CD4-positive, alpha-beta T cell treated with Interleukin-21 for 1 hour (primary cell): ENCODE results near the gene MICALL2.

Source experiments
- DNase-seq: peaks from one replicate; pipeline ENCODE4 v3.0.0-alpha.2; 2020

The MICALL2 gene

GRCh38 chr7:1411414-1411813 lies 47.9 kb downstream of the MICALL2 start:
- no peak for DNase-seq

- no peak for DNase-seq
These were observed 48.3 kb downstream of the MICALL2 start for GRCh38 chr7:1410992-1411391.

- DNase-seq: no peak
These were observed 49.7 kb downstream of the MICALL2 start for GRCh38 chr7:1409555-1409954.

DNA sequence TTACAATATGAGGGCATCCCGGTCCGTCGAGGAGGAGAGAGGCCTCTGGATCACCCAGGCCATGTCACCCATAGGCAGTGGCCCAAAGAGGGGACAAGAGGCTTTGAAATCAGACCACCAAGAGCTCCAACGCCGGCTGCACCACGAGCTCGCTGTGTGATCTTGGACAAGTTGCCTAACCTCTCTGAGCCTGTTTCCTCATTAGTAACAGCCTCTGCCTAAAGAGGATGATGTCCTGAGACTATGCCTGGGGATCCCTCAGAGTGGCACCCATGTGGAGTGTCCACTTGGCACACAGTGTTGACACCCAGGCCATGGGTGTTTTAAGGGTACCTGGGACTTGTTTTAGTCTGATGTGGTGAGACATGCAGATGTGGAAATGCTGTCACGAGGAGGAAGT lies 50.8 kb downstream of the MICALL2 start:
- DNase-seq: no peak

DNA sequence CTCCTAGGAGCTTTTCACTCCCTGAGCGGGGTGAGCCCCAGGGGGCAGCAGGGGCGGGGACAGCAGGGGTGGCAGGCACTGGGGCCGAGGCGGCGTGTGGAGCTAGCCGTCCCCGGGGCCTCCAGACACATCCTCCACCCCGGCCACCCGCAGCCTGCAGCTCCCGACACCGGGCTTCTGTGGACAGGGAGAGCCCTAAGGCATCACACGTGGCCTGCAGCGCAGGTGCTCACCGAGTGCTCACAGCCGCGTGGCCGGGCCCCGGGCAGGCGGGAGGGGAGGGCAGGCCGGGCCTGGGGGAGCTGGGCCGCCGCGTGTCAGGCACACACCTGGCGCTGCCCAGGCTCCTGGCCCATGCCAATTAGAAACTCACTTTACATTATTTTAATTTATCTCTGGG lies 51.4 kb downstream of the MICALL2 start:
- DNase-seq: no peak

DNA sequence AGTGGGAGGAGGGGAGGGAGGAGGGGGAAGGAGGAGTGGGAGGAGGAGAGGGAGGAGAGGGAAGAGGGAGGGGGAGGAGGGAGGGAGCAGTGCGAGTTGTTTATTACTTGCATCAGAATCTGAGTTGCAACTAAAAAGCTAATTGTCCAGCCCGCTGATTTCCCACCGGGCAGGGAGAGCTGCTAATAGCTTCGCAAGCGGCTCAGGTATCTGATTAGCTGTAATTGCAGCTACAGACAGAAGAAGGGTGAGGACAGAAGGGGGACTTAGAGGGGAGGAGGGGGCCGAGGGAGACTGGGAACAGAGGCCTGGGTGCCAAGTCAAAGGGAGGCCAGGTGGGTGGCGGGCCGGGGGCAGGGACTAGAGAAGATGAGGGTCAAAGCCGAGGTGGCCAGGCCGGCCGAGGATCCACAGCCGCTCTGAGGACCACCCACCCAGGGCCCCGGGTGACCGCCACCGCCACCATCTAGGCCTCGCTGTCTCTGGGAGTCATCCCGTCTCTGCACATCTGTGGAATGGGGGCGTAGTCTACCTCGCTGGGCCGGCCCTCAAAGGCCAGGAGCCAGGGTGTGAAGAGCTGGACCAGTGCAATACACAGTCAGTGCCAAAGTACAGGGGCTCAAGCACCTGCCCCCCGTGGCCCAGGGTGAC lies 54.2 kb downstream of the MICALL2 start:
- no peak for DNase-seq

- no peak for DNase-seq
These were observed 54.8 kb downstream of the MICALL2 start for GRCh38 chr7:1404460-1404809.

DNA sequence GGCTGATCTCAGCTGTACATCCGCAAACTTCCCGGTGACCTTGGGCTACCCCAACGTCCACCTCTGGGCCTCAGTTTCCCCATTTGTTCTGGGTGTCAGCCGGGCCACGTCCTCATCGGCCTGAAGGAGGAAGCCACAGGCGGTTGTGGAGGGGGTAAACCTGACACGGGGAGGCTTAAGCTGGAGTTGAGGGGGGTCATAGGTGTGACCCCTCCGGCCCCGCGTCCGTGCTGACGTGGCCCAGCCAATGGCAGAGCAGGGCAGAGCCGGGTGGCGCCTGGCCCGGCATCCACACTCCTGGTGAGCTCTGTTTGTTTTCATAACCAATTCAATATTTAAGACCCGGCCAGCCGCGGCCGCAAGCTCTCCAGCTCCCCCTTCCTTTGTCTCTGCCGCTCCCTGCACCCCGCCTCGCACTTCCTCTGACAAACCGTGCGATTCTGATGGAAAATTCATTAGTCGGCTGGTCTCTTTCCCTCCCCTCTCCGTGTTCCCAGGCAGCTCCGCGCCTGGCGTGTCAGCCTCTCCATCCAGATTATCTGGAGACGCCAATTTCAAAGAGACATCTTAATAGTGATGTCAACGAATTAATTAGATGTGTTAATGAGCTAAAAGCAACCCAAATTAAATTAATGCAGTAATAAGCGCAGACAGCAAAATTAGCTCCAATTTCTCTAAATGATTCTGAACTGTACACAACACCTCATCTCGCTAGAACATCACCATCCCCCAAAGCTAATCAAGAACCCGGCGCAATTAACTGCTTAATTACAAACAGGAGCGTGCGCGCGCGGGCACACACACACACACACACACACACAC lies 55.4 kb downstream of the MICALL2 start:
- DNase-seq: no peak

DNA sequence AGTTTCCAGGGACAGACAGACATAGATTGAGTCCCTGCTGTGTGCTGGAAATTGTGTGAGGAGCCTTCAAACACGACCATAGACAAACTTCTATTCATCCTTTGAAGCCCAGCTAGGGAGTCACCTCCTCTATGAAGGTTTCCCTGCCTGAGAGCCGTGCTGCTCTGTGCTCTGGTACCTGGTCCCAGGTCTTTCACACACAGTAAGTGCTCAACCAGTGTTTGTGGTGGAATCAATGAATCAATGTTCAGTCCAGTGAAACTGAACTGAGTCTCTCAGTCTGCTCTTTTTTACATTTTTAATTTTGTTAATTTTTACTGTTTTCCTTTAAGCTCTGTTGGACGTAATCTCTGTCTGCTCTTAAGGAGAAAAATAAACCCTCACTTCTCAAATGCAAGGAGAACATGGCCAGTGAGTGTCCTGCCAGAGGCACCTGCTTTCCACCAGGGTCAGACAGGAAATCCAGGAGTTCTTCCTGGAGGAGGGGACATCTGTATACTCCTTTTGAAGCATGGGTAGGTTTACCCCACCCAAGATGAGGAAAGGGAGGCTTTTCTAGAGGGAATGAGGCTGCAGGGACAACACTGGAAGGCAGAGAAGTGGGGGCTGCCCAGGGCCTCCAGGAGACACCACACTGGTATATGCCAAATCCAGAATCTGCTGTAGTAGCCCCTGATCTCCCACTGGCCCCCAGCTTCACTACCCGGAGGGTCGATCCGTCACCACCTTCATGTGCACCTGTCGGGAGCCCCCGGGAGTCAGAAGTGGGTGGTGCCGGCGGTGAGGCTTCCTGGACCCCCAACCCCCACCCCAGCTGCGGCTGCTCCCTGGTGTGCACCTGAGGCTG lies 56.3 kb downstream of the MICALL2 start:
- DNase-seq: no peak

GRCh38 chr7:1402110-1402790 lies 57.0 kb downstream of the MICALL2 start:
- no peak for DNase-seq

- no peak for DNase-seq
These were observed 58.3 kb downstream of the MICALL2 start for GRCh38 chr7:1401011-1401410.

- no peak for DNase-seq
These were observed 58.9 kb downstream of the MICALL2 start for GRCh38 chr7:1400371-1400770.

- DNase-seq: no peak
These were observed 61.6 kb downstream of the MICALL2 start for GRCh38 chr7:1397491-1398327.

DNA sequence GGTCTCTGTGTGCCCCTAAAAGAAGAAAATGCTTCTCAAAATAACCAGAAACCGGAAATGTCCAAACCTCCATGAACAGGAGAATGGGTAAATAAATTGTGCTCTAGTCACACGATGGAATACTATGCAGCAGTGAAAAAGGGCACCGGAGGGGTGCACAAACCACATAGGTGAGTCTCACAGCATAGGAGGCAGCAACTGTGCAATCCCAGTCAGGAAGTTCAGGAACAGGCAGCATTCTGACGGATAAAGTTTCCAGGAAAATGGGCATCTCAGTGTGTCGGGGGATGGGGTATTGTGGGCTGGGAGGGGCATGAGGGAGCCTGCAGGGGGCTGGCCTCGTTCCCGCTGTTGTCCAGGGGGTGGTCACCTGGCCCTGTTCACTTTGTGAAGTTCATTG lies 63.1 kb downstream of the MICALL2 start:
- no peak for DNase-seq

DNA sequence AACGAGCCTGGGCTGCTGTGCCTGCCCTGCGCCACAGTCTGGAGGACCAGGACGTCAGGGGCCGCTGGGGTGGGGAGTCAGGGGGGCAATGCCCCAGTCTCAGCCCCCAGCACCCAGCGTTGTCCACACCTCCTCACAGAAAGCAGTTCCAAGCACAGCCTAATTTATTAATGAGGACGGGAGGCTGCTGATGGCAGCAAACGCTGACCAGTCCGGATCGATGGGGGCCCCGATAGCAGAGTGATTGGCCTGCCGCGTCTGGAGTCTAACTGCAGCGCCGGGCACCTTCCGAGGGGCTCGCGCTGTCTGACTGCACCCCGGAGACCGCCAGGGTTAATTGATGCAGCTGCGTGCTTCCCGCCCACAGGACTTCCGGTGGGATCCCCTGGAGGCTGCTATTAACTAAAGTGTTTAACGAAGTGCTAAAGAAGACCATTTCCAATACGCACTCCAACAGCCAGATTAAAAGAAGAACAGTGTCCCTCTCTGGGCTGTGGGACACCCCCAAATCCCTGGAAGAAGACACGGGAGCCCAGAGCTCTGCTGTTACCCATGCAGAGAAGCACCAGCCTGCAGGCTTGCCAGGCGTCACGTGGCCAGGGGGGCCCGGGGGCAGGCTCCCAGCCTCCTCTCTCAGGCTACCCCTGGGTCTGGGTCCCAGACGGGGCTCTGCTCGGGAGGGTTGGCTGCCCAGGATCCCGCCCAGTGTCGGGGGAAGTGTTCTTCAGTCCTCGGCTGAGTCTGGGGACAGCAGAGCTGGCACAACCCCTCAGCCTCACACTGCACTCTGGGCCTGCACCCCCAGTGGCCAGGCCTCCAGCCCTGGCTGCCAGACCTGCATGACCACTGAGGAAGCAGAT lies 63.8 kb downstream of the MICALL2 start:
- DNase-seq: no peak

GRCh38 chr7:1394371-1394770 lies 64.9 kb downstream of the MICALL2 start:
- DNase-seq: no peak

DNA sequence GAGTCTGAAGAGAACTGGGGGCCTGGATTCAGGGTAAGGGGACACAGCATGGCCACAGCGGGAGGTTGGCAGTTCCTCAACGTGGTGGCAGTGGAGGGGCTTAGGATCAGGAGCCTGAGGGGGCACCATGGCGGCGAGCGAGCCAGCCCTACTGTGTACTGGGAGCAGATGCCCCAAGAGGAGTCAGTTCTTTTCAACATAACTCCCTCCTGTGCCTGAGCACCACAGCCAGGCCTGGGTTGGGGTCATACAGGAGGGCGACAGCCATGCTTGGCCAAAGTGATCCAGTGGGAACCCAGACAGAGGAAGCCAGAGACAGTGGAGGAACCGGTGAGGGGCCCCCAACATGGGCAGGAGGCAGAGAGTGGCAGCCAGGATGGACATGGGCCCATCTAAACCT lies 65.8 kb downstream of the MICALL2 start:
- DNase-seq: no peak

DNA sequence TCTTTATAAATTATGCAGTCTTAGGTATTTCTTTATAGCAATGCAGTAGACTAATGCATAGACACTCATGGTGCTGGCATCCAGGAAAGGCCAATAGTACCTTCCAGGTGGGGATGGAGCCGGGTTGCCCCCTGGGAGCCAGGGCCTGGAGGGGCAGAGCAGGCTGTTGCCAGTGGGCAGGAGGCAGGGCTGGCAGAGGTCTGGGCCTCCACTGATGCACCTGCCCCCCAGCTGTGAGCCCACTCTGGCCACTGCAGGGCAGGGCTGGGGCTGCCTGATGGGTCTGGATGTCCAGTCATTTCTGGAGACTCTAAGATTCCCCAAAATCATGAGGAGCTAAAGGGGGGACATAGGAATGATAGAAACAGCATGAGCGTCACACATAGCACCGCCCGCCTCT lies 66.7 kb downstream of the MICALL2 start:
- DNase-seq: no peak

DNA sequence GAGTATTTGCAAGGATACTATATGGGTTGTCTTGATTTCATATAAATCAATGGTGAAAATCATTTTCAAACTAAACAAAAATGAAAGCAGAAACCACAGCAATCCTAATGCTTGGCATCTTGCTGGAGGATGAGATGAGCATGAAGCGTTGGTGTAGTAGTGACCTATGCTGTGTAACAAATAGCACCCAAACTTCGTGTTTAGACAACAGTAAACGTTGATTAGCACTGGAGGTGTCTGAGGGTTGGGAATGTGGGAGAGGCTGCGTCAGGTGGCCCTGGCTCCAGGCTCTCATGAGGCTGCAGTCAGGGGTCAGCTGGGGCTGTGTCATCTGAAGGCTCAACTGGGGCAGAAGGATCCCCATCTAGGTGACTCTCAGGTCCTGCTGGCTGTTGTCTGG lies 67.8 kb downstream of the MICALL2 start:
- DNase-seq: no peak

DNA sequence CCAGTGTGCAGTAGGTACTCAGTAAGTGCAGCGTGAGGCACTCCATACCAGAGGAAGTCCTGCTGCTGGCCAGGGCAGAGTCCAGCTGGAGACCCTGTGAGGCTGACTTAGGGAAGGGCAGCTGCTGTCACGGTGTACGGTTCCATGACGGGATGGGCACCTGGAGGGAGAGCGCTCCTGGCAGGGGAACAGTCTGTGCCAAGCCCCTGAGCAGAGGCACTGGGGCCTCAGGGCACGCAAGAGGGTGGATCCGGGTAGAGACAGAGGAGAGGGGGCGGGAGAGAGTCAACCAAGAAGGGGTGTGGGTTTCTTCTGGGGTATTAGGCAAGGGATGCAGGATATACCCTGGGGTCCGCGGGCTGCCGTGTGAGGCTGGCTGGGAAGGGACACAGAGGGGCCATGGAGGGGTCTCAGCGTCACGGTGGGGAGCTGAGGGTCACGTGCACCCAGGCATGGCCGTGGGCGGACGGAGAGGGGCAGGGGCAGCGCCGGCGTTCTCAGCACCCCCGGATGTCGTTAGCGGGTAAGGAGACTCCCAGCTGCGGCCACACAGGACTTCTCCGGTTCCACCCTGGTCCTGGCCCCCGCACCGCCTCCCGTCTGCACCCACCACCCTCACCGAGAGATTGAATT lies 70.5 kb downstream of the MICALL2 start:
- no peak for DNase-seq
